Inflammatory macrophage treated with lipopolysaccharide for 4 hours (primary cell): ENCODE results near the gene TECTA.
"Not testable (repeated sequence)": the region's sequence is repeated elsewhere in the genome, so short reads cannot be mapped to it uniquely, and the experiment has no call there.

Source experiments
- DNase-seq: peaks from one replicate; pipeline ENCODE4 v3.0.0-alpha.2; 2020

The TECTA gene

DNA sequence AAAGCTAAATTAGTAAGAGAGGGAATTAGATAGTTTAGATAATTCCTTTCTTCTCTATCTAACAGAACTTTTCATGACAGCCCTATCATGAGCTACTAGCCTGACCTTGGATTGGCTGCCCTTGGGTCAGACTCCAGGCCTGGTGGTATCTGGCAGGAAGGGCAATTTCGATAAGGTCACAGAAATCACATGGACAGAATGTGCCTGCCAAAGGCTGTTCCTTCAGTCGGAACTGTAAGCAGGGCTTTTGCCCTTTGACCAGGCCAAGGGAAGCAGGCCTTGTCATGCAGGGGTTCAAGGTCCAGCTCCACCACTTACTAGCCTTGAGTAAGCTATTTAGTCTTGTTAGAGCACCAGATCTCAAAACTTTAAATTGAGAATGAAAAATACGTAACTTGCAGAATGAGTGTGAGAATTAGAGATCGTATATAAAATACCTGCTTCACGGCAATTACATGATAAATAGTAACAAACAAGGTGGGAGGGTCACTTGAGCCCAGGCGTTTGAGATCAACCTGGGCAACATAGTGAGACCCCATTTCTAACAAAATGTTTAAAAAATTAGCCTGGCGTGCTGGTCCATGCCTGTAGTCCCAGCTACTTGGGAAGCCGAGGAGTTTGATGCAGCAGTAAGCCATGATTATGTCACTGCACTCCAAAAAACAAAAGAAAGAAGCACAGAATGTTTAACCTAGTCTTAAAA is 130.7 kb downstream of the TECTA start:
- DNase-seq, result no peak

DNA sequence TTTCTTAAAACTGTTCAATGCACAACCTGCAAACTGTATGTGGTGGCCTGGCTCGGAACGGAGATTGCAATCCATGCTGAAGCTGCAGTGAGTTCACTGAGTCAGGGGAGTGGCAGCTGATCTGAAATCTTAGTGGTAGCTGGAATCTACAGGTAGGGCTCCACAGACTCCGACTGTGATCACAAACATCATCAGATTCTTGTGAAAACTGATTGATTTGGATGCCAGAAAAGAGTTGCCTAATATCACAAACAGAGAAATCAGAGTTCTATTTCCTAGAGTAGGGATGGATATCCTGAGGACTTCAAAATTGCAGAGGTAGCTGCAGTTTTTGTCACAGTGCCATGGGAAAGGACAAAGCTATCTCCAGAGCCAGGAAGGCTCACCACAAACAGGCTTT is 134.0 kb downstream of the TECTA start:
- no peak for DNase-seq

DNA sequence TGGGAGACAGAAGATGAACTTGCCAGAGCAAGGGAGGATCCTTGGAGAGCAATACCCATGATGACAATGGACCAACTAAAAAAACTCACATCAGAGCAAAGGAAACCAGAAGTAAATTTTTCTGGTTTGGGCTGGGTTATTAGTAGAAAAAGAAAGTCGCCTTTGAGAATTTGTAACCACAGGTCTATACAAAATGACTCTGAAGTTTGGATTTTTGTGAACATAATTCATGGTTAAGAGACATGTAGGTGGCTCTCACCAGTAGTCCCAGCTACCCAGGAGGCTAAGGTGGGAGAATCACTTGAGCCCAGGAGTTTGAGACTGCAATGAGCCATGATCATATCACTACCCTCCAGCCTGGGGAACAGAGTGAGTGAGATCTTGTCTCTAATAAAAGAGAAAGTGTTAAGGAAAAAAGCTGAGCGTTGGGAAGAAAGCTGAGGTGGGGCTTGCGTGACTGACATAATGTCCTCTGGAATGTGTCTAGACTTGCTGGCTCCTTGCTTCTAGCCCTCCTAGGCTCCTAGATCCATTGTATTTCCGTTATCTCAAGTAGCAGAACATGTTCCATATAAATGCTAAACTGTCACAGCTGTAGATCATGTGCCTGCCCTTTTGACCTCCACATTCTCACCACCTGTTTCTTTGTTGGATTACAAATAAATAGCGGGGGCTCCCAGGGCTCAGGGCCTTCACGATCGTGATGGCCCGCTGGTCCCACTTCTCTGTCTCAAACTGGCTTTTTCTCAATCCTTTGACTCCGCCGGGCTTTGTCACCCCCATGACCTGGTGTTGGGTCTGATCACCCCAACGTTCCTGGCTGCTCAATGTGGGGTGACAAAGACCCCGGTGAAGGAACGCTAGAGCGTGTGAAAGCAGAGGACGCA is 135.3 kb downstream of the TECTA start:
- DNase-seq, result no peak

DNA sequence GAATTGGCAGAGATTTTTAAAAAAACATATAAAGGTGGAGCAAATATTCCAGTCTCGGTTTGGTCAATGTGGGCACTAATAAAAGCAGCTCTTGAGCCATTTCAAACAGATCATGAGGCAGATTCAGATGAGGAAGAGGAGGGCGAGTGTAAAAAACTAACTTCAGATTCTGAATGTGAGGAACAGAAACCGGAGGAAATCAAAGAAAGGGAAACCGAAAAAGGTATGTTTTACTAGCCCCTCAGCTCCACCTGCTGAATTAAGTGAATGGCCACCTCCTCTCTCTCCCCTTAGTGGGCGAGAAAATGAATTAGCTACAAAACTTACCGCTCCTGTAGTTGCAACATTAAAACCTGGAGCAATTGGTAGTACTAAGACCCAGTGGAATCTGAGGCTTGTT is 136.2 kb downstream of the TECTA start:
- DNase-seq, result not testable (repeated sequence)

DNA sequence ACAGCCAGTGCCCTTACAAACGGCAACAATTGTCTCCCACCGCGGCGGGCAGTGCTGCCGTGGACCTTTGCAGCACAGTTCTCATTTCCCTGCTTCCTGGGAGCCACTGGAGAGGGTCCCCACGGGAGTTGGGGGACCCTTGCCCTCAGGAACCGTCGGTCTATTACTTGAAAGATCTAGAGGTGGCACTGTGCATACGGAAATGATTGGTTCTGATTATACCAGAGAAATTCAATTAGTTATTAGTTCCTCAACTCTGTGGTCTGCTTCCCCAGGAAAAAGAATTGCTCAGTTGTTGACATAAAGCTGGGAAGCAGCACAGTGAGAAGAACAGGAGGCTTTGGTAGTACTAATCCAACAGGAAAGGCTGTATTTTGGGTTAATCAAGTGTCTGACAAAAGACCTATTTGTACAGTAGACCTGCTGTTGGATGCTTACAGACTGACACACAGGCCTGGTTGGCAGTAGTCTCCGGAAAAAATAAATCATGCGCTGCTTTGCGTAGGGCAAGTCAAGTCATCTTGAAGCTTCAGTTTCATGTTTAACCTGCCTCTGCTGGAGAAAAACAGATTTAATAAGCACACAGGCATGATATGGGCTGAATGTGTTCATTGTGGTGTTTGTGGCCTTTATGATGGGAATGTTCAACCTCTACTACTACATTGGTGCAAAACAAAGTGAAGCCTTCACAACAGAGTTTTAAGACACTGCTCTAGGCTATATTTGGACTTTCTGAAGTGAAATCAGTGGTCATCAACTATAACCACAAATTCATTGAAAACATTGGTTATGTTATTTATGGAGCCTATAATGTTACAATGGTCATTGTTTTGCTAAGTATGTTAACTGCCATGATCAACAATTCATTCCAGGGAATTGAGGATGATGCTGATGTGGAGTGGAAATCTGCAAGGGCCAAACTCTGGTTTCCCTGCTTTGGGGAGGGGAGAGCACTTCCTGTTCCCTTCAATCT is 136.9 kb downstream of the TECTA start:
- no peak for DNase-seq

DNA sequence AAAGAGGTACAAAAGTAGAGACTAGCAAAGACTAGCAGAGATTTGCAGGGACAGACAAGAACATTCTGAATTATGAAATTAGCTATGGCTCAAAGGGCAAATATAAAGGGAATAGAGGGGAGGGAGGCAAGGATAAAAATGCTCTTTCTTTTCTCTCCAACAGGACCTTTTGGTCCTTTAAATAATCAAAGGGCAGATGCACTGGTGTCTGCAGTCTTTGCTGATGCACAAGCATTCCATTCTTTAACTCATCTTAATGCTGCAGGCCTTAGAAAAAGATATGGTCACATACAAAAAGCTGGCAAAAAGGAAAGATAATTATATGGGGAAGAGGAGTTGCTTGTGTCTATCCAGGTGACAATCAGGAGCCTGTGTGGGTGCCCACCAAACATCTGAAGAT is 137.9 kb downstream of the TECTA start:
- no peak for DNase-seq

DNA sequence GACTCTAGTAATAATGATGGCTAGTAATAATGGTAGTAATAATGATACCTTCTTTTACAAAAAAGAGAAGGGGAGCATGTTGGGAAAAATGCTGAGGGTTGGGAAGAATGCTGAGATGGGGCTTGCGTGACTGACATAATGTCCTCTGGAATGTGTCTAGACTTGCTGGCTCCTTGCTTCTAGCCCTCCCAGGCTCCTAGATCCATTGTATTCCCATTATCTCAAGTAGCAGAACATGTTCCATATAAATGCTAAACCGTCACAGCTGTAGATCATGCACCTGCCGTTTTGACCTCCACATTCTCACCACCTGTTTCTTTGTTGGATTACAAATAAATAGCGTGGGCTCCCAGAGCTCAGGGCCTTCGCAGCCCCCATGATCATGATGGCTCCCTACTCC is 139.0 kb downstream of the TECTA start:
- not testable (repeated sequence) for DNase-seq

DNA sequence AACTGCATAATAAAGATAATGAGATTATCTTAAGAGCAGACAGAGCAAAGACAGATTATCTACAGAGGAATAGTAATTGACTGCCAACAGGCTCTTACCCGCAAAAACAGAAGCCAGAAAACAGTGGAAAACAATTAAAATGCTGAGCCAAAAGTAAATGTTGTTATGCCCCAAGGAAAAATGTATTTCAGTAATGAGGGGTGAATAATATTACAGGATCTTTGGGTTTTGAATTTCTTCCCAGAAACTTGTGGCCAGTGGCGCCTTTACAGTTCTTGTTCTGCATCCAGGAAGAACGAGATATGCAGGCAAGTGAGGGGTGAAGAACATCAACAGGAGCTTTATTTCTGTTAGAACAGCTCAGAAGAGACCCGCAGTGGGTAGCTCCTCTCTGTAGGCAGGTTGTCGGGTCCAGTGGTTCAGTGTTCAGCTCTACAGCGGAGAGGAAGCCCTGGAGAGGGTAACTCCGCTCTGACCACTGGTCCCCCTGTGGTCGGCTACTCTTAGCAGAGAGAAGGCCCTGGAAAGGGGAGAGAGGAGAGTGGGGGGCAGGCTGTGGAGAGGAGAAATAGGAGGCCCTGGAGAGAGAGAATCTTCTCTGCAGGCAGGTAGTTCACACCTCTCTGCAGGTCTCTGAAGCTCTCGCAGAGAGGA is 139.7 kb downstream of the TECTA start:
- no peak for DNase-seq
